ENCODE measurements around the gene CCDC28A.

Gene CCDC28A

DNA sequence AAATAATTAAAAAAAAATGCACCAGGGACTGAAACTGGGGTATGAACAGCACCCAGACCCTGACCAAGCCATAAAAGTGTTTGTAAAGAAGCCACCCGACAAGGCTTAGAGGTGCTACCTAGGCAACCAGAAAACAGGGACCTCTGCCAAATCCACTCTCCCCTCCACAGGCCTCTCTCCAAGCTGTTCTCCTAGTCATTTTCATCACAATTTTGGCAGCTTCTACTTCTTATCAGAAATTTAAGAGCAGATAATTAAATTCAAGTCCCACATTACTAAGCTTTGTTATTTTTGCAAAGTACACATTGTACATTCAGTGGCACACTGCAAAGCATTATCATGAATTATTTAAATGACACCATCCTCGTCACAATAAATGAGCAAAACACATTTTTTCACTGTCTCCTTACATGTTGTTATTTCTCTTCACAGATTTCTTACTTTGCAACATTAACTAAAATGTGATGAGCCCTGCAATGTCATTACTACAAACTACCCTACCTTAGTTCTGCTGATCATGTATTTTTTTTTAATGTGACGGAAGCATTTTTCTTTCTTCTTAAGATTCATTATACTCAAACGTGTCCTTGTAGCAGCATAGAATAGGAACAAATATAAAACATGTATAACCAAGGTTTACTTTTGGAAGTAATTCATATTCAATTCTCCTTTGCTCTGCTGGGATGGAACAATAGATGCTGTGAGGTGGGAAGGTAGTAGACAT, 60.4 kb downstream of the CCDC28A start:
- no peak for DNase-seq (ENCODE audit: low read depth in 3 of 3)

- no peak for DNase-seq (ENCODE audit: low read depth in 3 of 3)
Observed at GRCh38 chr6:138837246-138837645, 63.7 kb downstream of the CCDC28A start.
